ENCODE results near the gene PNMA6E. TPM values are rescaled to one million over a fixed set of nuclear protein-coding genes. Genes with fewer than 3 reads are reported as not detected.
"Not testable (repeated sequence)": the region's sequence is repeated elsewhere in the genome, so short reads cannot be mapped to it uniquely, and the experiment has no call there.

PNMA6E gene
- total RNA-seq, 1 donor from 2014 or later: not detected

GRCh38 chrX:153406903-153407302, 5.8 kb upstream of the PNMA6E start:
- no peak overlapping the region for H3K27ac ChIP-seq

DNA sequence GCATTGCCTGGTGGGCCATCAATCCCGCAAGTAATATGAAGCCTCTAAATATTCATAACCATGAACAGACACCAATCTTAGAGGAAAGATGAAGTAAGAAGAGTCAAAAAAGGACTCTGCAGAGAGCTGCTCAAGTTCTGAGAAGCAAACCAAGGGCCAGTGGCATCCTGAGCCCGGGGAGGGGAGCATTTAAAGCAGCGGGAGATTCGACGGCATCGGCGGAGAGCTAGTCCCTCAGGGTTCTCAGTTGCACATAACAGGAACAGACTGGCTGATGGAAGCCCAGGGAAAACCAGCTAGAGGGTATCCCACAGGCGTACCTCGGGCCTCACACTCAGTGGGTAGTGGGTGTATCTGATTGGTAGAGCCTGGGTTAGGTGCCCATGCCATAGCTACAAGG, 4.9 kb upstream of the PNMA6E start:
- Histone ChIP-seq H3K36me3 (no peaks in the 10 kb centered on the region), H3K9me3 (no peaks in the 10 kb centered on the region), H3K4me1 (no peaks in the 10 kb centered on the region), H3K4me3 (no peak overlapping the region), H3K27me3 (no peaks in the 10 kb centered on the region), H3K27ac (no peak overlapping the region)
- TF ChIP-seq POLR2A (IDR thresholded peaks at IDR 0.05) (no peak), POLR2AphosphoS5 (IDR thresholded peaks at IDR 0.05; ENCODE audit: insufficient read depth in 1 of 2, low read depth in 1 of 2) (no peak)
- TF ChIP-seq, protein P1, sequence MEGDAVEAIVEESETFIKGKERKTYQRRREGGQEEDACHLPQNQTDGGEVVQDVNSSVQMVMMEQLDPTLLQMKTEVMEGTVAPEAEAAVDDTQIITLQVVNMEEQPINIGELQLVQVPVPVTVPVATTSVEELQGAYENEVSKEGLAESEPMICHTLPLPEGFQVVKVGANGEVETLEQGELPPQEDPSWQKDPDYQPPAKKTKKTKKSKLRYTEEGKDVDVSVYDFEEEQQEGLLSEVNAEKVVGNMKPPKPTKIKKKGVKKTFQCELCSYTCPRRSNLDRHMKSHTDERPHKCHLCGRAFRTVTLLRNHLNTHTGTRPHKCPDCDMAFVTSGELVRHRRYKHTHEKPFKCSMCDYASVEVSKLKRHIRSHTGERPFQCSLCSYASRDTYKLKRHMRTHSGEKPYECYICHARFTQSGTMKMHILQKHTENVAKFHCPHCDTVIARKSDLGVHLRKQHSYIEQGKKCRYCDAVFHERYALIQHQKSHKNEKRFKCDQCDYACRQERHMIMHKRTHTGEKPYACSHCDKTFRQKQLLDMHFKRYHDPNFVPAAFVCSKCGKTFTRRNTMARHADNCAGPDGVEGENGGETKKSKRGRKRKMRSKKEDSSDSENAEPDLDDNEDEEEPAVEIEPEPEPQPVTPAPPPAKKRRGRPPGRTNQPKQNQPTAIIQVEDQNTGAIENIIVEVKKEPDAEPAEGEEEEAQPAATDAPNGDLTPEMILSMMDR (IDR thresholded peaks at IDR 0.05): no peak
- DNase-seq (ENCODE audit: extremely low spot score in 2 of 2): no peak
- intact Hi-C loops (cut with DNase I): no loop called here

More at GRCh38 chrX:153406903-153407302, 5.8 kb upstream of the PNMA6E start:
- H3K4me3 ChIP-seq: no peak overlapping the region
- H3K27me3 ChIP-seq: no peaks in the 10 kb centered on the region
- H3K36me3 ChIP-seq: no peaks in the 10 kb centered on the region
- no peaks in the 10 kb centered on the region for H3K9me3 ChIP-seq
- H3K4me1 ChIP-seq: peaks cover 5% of the 10 kb centered on the region
- intact Hi-C loops (cut with DNase I): no loop called here
- DNase-seq (ENCODE audit: extremely low spot score in 2 of 2): no peak
- no peak for TF ChIP-seq POLR2A (IDR thresholded peaks at IDR 0.05)
- TF ChIP-seq POLR2AphosphoS5 (IDR thresholded peaks at IDR 0.05; ENCODE audit: insufficient read depth in 1 of 2, low read depth in 1 of 2): no peak
- TF ChIP-seq, protein P1 (IDR thresholded peaks at IDR 0.05): no peak

GRCh38 chrX:153405426-153405825, 4.3 kb upstream of the PNMA6E start:
- Histone ChIP-seq H3K4me1 (no peaks in the 10 kb centered on the region), H3K36me3 (no peaks in the 10 kb centered on the region), H3K4me3 (no peak overlapping the region), H3K27me3 (no peaks in the 10 kb centered on the region), H3K27ac (no peak overlapping the region), H3K9me3 (no peaks in the 10 kb centered on the region)
- TF ChIP-seq, protein P1 (IDR thresholded peaks at IDR 0.05): no peak
- TF ChIP-seq POLR2A (IDR thresholded peaks at IDR 0.05): no peak
- TF ChIP-seq POLR2AphosphoS5 (IDR thresholded peaks at IDR 0.05; ENCODE audit: insufficient read depth in 1 of 2, low read depth in 1 of 2): no peak
- intact Hi-C loops (cut with DNase I): no loop called here
- no peak for DNase-seq (ENCODE audit: extremely low spot score in 2 of 2)

- H3K27me3 ChIP-seq; H3K4me3 ChIP-seq; H3K4me1 ChIP-seq; intact Hi-C loops (cut with DNase I); H3K9me3 ChIP-seq; H3K36me3 ChIP-seq; DNase-seq (ENCODE audit: extremely low spot score in 2 of 2); H3K27ac ChIP-seq: not testable (repeated sequence)
Observed at GRCh38 chrX:153404333-153404732, 3.2 kb upstream of the PNMA6E start.

- Histone ChIP-seq H3K9me3 (no peaks in the 10 kb centered on the region), H3K27ac (no peak overlapping the region), H3K27me3 (no peaks in the 10 kb centered on the region), H3K4me1 (no peaks in the 10 kb centered on the region), H3K4me3 (no peak overlapping the region), H3K36me3 (no peaks in the 10 kb centered on the region)
- DNase-seq (ENCODE audit: extremely low spot score in 2 of 2): no peak
- TF ChIP-seq POLR2AphosphoS5 (IDR thresholded peaks at IDR 0.05; ENCODE audit: insufficient read depth in 1 of 2, low read depth in 1 of 2): no peak
- TF ChIP-seq POLR2A (IDR thresholded peaks at IDR 0.05): no peak
- TF ChIP-seq, protein P1 (IDR thresholded peaks at IDR 0.05): no peak
- intact Hi-C loops (cut with DNase I): no loop called here
Observed at GRCh38 chrX:153400146-153401132, 711 bp downstream of the PNMA6E start.

Data from vagina (tissue), 2 donors.